WERI-Rb-1 (cell line): ENCODE data around the gene KCNN2.

ENCODE experiments used
- DNase-seq: peaks from one replicate; pipeline ENCODE4 v3.0.0-alpha.2; 2020
- H3K27ac ChIP-seq: fragments of 250-450 bp; sonication (Bioruptor Pico); 2 replicates; pipeline ENCODE4 v1.5.1; 2020; ENCODE audit warnings: mild to moderate bottlenecking, moderate library complexity
- H3K27me3 ChIP-seq: fragments of 250-450 bp; sonication (Bioruptor Pico); 2 replicates; pipeline ENCODE4 v1.5.1; 2021; ENCODE audit warnings: mild to moderate bottlenecking, low read depth, moderate library complexity; ENCODE audit not compliant: insufficient read depth, severe bottlenecking
- H3K36me3 ChIP-seq: fragments of 250-450 bp; sonication (Bioruptor Pico); 2 replicates; pipeline ENCODE4 v1.5.1; 2020; ENCODE audit warnings: mild to moderate bottlenecking, moderate library complexity
- H3K4me3 ChIP-seq: 2 replicates; pipeline ENCODE4 v1.5.1; 2011; ENCODE audit warnings: low read depth, mild to moderate bottlenecking, control low read depth, low read length
- H3K9me3 ChIP-seq: fragments of 250-450 bp; sonication (Bioruptor Pico); 2 replicates; pipeline ENCODE4 v1.5.1; 2021; ENCODE audit warnings: mild to moderate bottlenecking, moderate library complexity; ENCODE audit not compliant: severe bottlenecking
- CTCF ChIP-seq: IDR thresholded peaks from 2 replicates; pipeline ENCODE4 v1.5.1; 2011; ENCODE audit warnings: low read depth, mild to moderate bottlenecking, control low read depth, inconsistent platforms, low read length

Gene KCNN2

GRCh38 chr5:114332493-114332892 is 29.4 kb upstream of the KCNN2 start:
- no peak for TF ChIP-seq CTCF
- Histone ChIP-seq H3K36me3 (no peaks in the 10 kb centered on the region), H3K27me3 (peaks cover 3% of the 10 kb centered on the region), H3K4me3 (no peak overlapping the region), H3K27ac (no peak overlapping the region), H3K9me3 (no peaks in the 10 kb centered on the region)
- no peak for DNase-seq

DNA sequence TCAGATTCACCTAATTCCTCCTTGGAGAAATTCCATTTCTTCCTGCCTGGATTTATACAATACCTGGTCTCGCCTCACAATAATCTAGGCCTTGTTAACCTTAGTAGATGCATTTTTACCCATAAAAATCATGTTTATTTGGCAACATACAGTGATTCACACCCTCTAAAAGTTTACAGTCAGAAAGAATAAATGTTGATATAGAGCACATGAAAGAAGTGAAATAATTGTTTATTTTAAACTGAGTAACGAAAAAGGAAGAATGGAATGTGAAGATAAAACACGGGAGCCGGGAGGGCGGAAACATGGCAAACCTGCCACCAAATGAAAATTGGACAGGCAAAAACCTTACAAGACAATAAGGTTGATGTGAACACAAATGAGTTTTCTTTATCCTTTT is 28.9 kb upstream of the KCNN2 start:
- Histone ChIP-seq H3K27ac (no peak overlapping the region), H3K36me3 (no peaks in the 10 kb centered on the region), H3K9me3 (no peaks in the 10 kb centered on the region), H3K4me3 (no peak overlapping the region), H3K27me3 (peaks cover 5% of the 10 kb centered on the region)
- no peak for DNase-seq
- no peak for TF ChIP-seq CTCF

DNA sequence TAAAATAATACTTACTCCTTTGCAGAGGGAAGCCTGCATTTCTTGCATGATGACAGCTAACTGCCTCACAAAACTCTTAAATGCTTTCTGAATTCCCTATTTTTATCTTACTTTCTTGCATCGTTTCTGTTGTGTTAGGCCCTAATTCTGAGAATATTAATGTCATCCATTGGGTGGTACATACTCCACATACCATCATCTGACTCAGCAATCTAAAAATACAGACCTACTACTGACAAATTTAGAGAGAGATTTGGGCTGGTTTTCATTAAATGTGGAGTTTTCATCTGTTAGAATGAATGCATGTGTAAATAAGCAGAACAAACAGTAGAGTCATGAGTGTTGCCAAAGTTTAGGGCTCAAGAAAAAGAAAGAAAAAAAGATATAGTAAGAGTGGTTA is 26.5 kb upstream of the KCNN2 start:
- DNase-seq: no peak
- Histone ChIP-seq H3K27me3 (peaks cover 3% of the 10 kb centered on the region), H3K4me3 (no peak overlapping the region), H3K27ac (no peak overlapping the region), H3K9me3 (no peaks in the 10 kb centered on the region), H3K36me3 (no peaks in the 10 kb centered on the region)
- TF ChIP-seq CTCF: no peak

DNA sequence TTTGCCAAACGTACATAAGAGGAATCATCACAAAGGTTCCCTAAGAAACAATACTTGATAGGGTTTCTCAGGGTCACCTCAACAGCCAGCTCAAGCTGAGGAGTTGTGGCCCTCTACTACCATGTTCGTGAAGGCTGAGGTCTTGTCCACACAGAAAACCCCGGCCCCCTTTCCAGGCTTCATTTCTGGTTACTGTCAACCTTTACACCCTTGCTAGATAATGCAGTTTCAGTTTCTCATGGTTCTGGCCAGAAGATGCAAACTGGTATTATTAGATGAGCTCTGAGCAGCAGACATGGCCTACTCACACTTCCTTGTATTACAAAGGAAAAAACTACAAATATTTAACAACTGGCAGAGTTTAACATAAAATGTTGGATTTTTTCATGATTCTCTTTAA is 22.8 kb upstream of the KCNN2 start:
- Histone ChIP-seq H3K27me3 (peaks cover 3% of the 10 kb centered on the region), H3K36me3 (no peaks in the 10 kb centered on the region), H3K9me3 (no peaks in the 10 kb centered on the region), H3K4me3 (no peak overlapping the region), H3K27ac (no peak overlapping the region)
- DNase-seq: no peak
- no peak for TF ChIP-seq CTCF

GRCh38 chr5:114346181-114346580 is 15.7 kb upstream of the KCNN2 start:
- H3K9me3 ChIP-seq: no peaks in the 10 kb centered on the region
- DNase-seq: no peak
- H3K36me3 ChIP-seq: no peaks in the 10 kb centered on the region
- no peak overlapping the region for H3K27ac ChIP-seq
- no peak for TF ChIP-seq CTCF
- peaks cover 7% of the 10 kb centered on the region for H3K27me3 ChIP-seq
- H3K4me3 ChIP-seq: no peak overlapping the region

- peaks cover 20% of the 10 kb centered on the region for H3K27me3 ChIP-seq
- no peak overlapping the region for H3K4me3 ChIP-seq
- H3K36me3 ChIP-seq: no peaks in the 10 kb centered on the region
- no peaks in the 10 kb centered on the region for H3K9me3 ChIP-seq
- H3K27ac ChIP-seq: no peak overlapping the region
- TF ChIP-seq CTCF: no peak
- DNase-seq: no peak
Measured at GRCh38 chr5:114355086-114355830, 6.6 kb upstream of the KCNN2 start.
